IMR-90 (cell line): Measurements from ENCODE around the gene CPN1. TPM values are rescaled to one million over a fixed set of nuclear protein-coding genes. Genes with fewer than 3 reads are reported as not detected.

Source experiments
- ATAC-seq: fragments of 200-7000 bp; cut with Tn5 transposase; 2 replicates; pipeline ENCODE4 v1.9.1; 2020; ENCODE audit warnings: low read depth, mild to moderate bottlenecking, moderate library complexity
- BruUV-seq: library from RNA; stranded (reverse); fragments of 400-500 nt; replicated peaks from 2 replicates; lab custom pipeline; 2021; lab: Mats Ljungman, UMichigan
- CTCF ChIA-PET: fragments of 300-600 bp; formaldehyde crosslinking; extraction: SDS; loops from one replicate; lab custom pipeline; 2021; ENCODE audit warnings: antibody characterized with exemption; lab: Yijun Ruan, JAX
- POLR2A ChIA-PET: fragments of 300-600 bp; sonication (Branson Sonifier 250); formaldehyde crosslinking; loops from one replicate; lab custom pipeline; 2022; ENCODE audit warnings: antibody characterized with exemption; ENCODE audit not compliant: unreplicated experiment; lab: Charles Lee
- DNase-seq: peaks from one replicate; pipeline ENCODE4 v3.0.0; 2013
- H2AFZ ChIP-seq: replicated peaks from 2 replicates; pipeline ENCODE3; 2013; ENCODE audit warnings: low read length, mild to moderate bottlenecking; ENCODE audit not compliant: poor library complexity
- H2AK5ac ChIP-seq: 2 replicates; pipeline ENCODE4 v1.6.1; 2013; ENCODE audit warnings: low read depth, low read length, inconsistent platforms
- H2AK9ac ChIP-seq: replicated peaks from 2 replicates; pipeline ENCODE3; 2013; ENCODE audit warnings: mild to moderate bottlenecking, low read depth, low read length, moderate library complexity; ENCODE audit not compliant: poor library complexity
- H2BK120ac ChIP-seq: 2 replicates; pipeline ENCODE4 v1.6.1; 2013; ENCODE audit warnings: low read depth, low read length, inconsistent platforms
- H2BK15ac ChIP-seq: 3 replicates; pipeline ENCODE4 v1.6.1; 2013; ENCODE audit warnings: low read depth, low read length, inconsistent platforms
- H2BK20ac ChIP-seq: 2 replicates; pipeline ENCODE4 v1.6.1; 2013; ENCODE audit warnings: low read depth, mild to moderate bottlenecking, inconsistent platforms, low read length, moderate library complexity
- H2BK5ac ChIP-seq: 2 replicates; pipeline ENCODE4 v1.6.1; 2013; ENCODE audit warnings: mild to moderate bottlenecking, low read depth, low read length, inconsistent platforms; ENCODE audit not compliant: poor library complexity, severe bottlenecking
- H3K14ac ChIP-seq: replicated peaks from 2 replicates; pipeline ENCODE4 v1.6.1; 2013; ENCODE audit warnings: low read depth, low read length, inconsistent platforms
- H3K18ac ChIP-seq: 2 replicates; pipeline ENCODE4 v1.6.1; 2013; ENCODE audit warnings: low read depth, low read length, control low read depth
- H3K23ac ChIP-seq: 2 replicates; pipeline ENCODE4 v1.6.1; 2013; ENCODE audit warnings: low read depth, low read length, inconsistent platforms
- H3K27ac ChIP-seq: 2 replicates; pipeline ENCODE4 v1.5.1; 2013; ENCODE audit warnings: mild to moderate bottlenecking, control low read depth, low read length; ENCODE audit not compliant: insufficient read depth
- H3K27me3 ChIP-seq: 2 replicates; pipeline ENCODE4 v1.6.1; 2013; ENCODE audit warnings: low read length; ENCODE audit not compliant: control insufficient read depth, insufficient read depth
- H3K36me3 ChIP-seq: 2 replicates; pipeline ENCODE4 v1.6.1; 2013; ENCODE audit warnings: low read length, mixed read lengths; ENCODE audit not compliant: control insufficient read depth, insufficient read depth
- H3K4ac ChIP-seq: 2 replicates; pipeline ENCODE4 v1.6.1; 2013; ENCODE audit warnings: low read depth, low read length, inconsistent platforms
- H3K4me1 ChIP-seq: 2 replicates; pipeline ENCODE4 v1.6.1; 2013; ENCODE audit warnings: low read length, mixed read lengths; ENCODE audit not compliant: control insufficient read depth, insufficient read depth
- H3K4me2 ChIP-seq: 2 replicates; pipeline ENCODE4 v1.6.1; 2013; ENCODE audit warnings: low read depth, mild to moderate bottlenecking, control low read depth, low read length, moderate library complexity
- H3K4me3 ChIP-seq: 2 replicates; pipeline ENCODE4 v1.5.1; 2013; ENCODE audit warnings: low read depth, mild to moderate bottlenecking, control low read depth, low read length, moderate library complexity; ENCODE audit not compliant: insufficient read depth
- H3K56ac ChIP-seq: 2 replicates; pipeline ENCODE4 v1.6.1; 2013; ENCODE audit warnings: low read length, inconsistent platforms; ENCODE audit not compliant: insufficient read depth; ENCODE audit errors: extremely low read depth
- H3K79me1 ChIP-seq, 2 experiments: 2 replicates each; pipeline ENCODE4 v1.6.1; 2013; ENCODE audit warnings: low read length in 2 of 2, inconsistent platforms in 1 of 2, low read depth in 1 of 2
- H3K9ac ChIP-seq: 2 replicates; pipeline ENCODE4 v1.6.1; 2013; ENCODE audit warnings: low read depth, low read length, control low read depth
- H3K9me1 ChIP-seq: 2 replicates; pipeline ENCODE4 v1.6.1; 2013; ENCODE audit warnings: low read length, inconsistent platforms; ENCODE audit not compliant: insufficient read depth
- H3K9me3 ChIP-seq: 2 replicates; pipeline ENCODE4 v1.6.1; 2013; ENCODE audit warnings: low read length; ENCODE audit not compliant: control insufficient read depth, insufficient read depth
- H4K20me1 ChIP-seq: 2 replicates; pipeline ENCODE4 v1.6.1; 2013; ENCODE audit warnings: low read length, inconsistent platforms; ENCODE audit not compliant: insufficient read depth
- H4K5ac ChIP-seq: 2 replicates; pipeline ENCODE4 v1.6.1; 2013; ENCODE audit warnings: mild to moderate bottlenecking, low read depth, low read length, control low read depth
- H4K8ac ChIP-seq, 2 experiments: 2 replicates each; pipeline ENCODE4 v1.6.1; 2013; ENCODE audit warnings: low read depth in 2 of 2, low read length in 2 of 2, control low read depth in 1 of 2, inconsistent platforms in 1 of 2
- H4K91ac ChIP-seq: 2 replicates; pipeline ENCODE4 v1.6.1; 2013; ENCODE audit warnings: low read depth, low read length, inconsistent platforms; ENCODE audit not compliant: insufficient read depth
- BHLHE40 ChIP-seq: fragments of 150-350 bp; IDR thresholded peaks from 2 replicates; pipeline ENCODE4 v1.6.1; 2016; ENCODE audit warnings: mild to moderate bottlenecking, low read depth, low read length
- CEBPB ChIP-seq: IDR thresholded peaks from 2 replicates; pipeline ENCODE4 v1.6.1; 2012; ENCODE audit warnings: low read depth, low read length, improper control_type of control experiment
- CHD1 ChIP-seq: IDR thresholded peaks from 2 replicates; pipeline ENCODE4 v1.6.1; 2012; ENCODE audit warnings: low read depth, low read length, improper control_type of control experiment
- FOS ChIP-seq: fragments of 150-350 bp; IDR thresholded peaks from 2 replicates; pipeline ENCODE4 v1.6.1; 2016; ENCODE audit warnings: low read depth, low read length
- MAFK ChIP-seq: IDR thresholded peaks from 2 replicates; pipeline ENCODE4 v1.6.1; 2012; ENCODE audit warnings: low read depth, low read length, improper control_type of control experiment
- MAZ ChIP-seq: IDR thresholded peaks from 2 replicates; pipeline ENCODE4 v1.6.1; 2012; ENCODE audit warnings: low read depth, mild to moderate bottlenecking, low read length, improper control_type of control experiment, moderate library complexity, borderline replicate concordance
- MXI1 ChIP-seq: IDR thresholded peaks from 2 replicates; pipeline ENCODE4 v1.6.1; 2012; ENCODE audit warnings: low read depth, mild to moderate bottlenecking, low read length, moderate library complexity, borderline replicate concordance
- NFE2L2 ChIP-seq: fragments of 150-350 bp; IDR thresholded peaks from 2 replicates; pipeline ENCODE4 v1.6.1; 2016; ENCODE audit warnings: low read depth, mild to moderate bottlenecking, low read length
- POLR2A ChIP-seq: IDR thresholded peaks from 2 replicates; pipeline ENCODE4 v1.6.1; 2012; ENCODE audit warnings: mild to moderate bottlenecking, low read depth, low read length
- RAD21 ChIP-seq: IDR thresholded peaks from 2 replicates; pipeline ENCODE4 v1.6.1; 2012; ENCODE audit warnings: low read length, improper control_type of control experiment
- RCOR1 ChIP-seq: IDR thresholded peaks from 2 replicates; pipeline ENCODE4 v1.6.1; 2012; ENCODE audit warnings: mild to moderate bottlenecking, low read length, improper control_type of control experiment; ENCODE audit not compliant: insufficient replicate concordance
- RFX5 ChIP-seq: IDR thresholded peaks from 2 replicates; pipeline ENCODE4 v1.8.0; 2012; ENCODE audit warnings: low read depth, mild to moderate bottlenecking, low read length, moderate library complexity
- SMC3 ChIP-seq: fragments of 150-350 bp; IDR thresholded peaks from 2 replicates; pipeline ENCODE4 v1.6.1; 2016; ENCODE audit warnings: low read depth, mild to moderate bottlenecking, antibody characterized with exemption, low read length, moderate library complexity
- dilution Hi-C: fragments of 300-500 bp; cut with HindIII; formaldehyde crosslinking; loops from one replicate; pipeline ENCODE4 v1.14.3; 2018; ENCODE audit warnings: low sequenced_read_pairs; ENCODE audit not compliant: unreplicated experiment
- in situ Hi-C: fragments of 300-500 bp; cut with MboI; formaldehyde crosslinking; loops from 3 replicates; pipeline ENCODE4 v1.14.3; 2019; ENCODE audit warnings: low sequenced_read_pairs, inconsistent platforms, mixed read lengths
- intact Hi-C: fragments of 100-400 bp; cut with micrococcal nuclease; formaldehyde crosslinking; loops from 2 replicates; pipeline ENCODE4 v1.10.0; 2022
- polyA plus RNA-seq, 3 experiments: library from polyadenylated mRNA; depleted of rRNA; stranded (reverse); fragments of >200 nt; gene quantifications; 2 replicates each; pipeline ENCODE4 v1.2.3, GENCODE V29; 2012; ENCODE audit warnings: low replicate concordance in 1 of 3
- total RNA-seq: library from RNA; depleted of rRNA; stranded (reverse); fragments of >200 nt; gene quantifications from 2 replicates; pipeline ENCODE4 v1.2.3, GENCODE V29; 2012
- TF ChIP-seq, protein P1 (sequence below): fragments of 150-350 bp; IDR thresholded peaks from 2 replicates; pipeline ENCODE4 v1.6.1; 2017; ENCODE audit warnings: mild to moderate bottlenecking, antibody characterized with exemption, low read length, low read depth
- TF ChIP-seq, protein P2 (sequence below): conservative IDR thresholded peaks from 2 replicates; pipeline ENCODE4 v1.5.1; 2012; ENCODE audit warnings: mild to moderate bottlenecking, low read depth, low read length, improper control_type of control experiment
- TF ChIP-seq, protein P3 (sequence below): fragments of 150-350 bp; IDR thresholded peaks from 2 replicates; pipeline ENCODE4 v1.6.1; 2016; ENCODE audit warnings: low read depth, mild to moderate bottlenecking, low read length, moderate library complexity, borderline replicate concordance

The CPN1 gene
- total and polyA plus RNA-seq, 2 of the 4 experiments (the other 2 are of a cell fraction): not detected

DNA sequence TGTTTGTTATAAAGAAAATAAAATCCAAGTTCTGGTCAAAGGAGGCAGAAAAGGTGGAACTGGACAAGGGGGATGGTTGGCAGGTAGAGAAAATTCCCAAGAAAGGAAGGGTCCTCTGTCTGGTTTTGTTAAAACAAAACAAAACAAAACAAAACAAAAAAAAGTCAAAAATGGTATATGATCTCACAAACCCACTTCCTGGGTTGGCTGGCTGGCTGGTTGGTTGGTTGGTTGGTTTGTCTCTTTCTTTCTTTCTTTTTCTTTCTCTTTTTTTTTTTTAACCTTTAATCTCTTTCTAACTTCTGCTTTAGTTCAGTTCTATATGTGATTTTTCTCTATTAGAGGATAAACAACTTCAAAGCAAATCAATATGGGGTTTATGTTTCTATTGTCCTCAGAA, 41.1 kb upstream of the CPN1 start:
- H2BK20ac ChIP-seq: no peak overlapping the region
- no peaks in the 10 kb centered on the region for H3K79me1 ChIP-seq
- no peak overlapping the region for H3K27ac ChIP-seq
- ChIA-PET POLR2A (no interaction called here), CTCF (no interaction called here)
- no peaks in the 10 kb centered on the region for H3K4me1 ChIP-seq
- dilution Hi-C loops: no loop called here
- H3K23ac ChIP-seq: no peak overlapping the region
- no peak overlapping the region for H3K4me2 ChIP-seq
- no peak overlapping the region for H2AK5ac ChIP-seq
- DNase-seq: no peak
- H3K36me3 ChIP-seq: no peaks in the 10 kb centered on the region
- H3K9ac ChIP-seq: no peak overlapping the region
- no peaks in the 10 kb centered on the region for H3K9me3 ChIP-seq
- no peak overlapping the region for H3K4ac ChIP-seq
- no peak overlapping the region for H3K18ac ChIP-seq
- H4K91ac ChIP-seq: no peak overlapping the region
- H2BK15ac ChIP-seq: no peak overlapping the region
- no peak overlapping the region for H2BK120ac ChIP-seq
- no peak overlapping the region for H2AK9ac ChIP-seq
- H2BK5ac ChIP-seq: no peak overlapping the region
- ATAC-seq: no peak
- no peak overlapping the region for H4K5ac ChIP-seq
- H2AFZ ChIP-seq: no peak overlapping the region
- no peak overlapping the region for H3K4me3 ChIP-seq
- no peak overlapping the region for H4K8ac ChIP-seq
- in situ Hi-C loops: no loop called here
- TF ChIP-seq SMC3: no peak
- no peak for TF ChIP-seq MAFK
- no peak for TF ChIP-seq NFE2L2
- TF ChIP-seq POLR2A: no peak
- no peak for TF ChIP-seq MXI1
- TF ChIP-seq RFX5: no peak
- TF ChIP-seq, protein P1, sequence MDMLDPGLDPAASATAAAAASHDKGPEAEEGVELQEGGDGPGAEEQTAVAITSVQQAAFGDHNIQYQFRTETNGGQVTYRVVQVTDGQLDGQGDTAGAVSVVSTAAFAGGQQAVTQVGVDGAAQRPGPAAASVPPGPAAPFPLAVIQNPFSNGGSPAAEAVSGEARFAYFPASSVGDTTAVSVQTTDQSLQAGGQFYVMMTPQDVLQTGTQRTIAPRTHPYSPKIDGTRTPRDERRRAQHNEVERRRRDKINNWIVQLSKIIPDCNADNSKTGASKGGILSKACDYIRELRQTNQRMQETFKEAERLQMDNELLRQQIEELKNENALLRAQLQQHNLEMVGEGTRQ: no peak
- TF ChIP-seq RAD21: no peak
- TF ChIP-seq, protein P2, sequence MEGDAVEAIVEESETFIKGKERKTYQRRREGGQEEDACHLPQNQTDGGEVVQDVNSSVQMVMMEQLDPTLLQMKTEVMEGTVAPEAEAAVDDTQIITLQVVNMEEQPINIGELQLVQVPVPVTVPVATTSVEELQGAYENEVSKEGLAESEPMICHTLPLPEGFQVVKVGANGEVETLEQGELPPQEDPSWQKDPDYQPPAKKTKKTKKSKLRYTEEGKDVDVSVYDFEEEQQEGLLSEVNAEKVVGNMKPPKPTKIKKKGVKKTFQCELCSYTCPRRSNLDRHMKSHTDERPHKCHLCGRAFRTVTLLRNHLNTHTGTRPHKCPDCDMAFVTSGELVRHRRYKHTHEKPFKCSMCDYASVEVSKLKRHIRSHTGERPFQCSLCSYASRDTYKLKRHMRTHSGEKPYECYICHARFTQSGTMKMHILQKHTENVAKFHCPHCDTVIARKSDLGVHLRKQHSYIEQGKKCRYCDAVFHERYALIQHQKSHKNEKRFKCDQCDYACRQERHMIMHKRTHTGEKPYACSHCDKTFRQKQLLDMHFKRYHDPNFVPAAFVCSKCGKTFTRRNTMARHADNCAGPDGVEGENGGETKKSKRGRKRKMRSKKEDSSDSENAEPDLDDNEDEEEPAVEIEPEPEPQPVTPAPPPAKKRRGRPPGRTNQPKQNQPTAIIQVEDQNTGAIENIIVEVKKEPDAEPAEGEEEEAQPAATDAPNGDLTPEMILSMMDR: no peak
- no peak for TF ChIP-seq BHLHE40
- no peak for TF ChIP-seq CEBPB
- no peak for TF ChIP-seq RCOR1
- no peak for TF ChIP-seq FOS
- TF ChIP-seq CHD1: no peak
- no peak for TF ChIP-seq MAZ
- TF ChIP-seq, protein P3, sequence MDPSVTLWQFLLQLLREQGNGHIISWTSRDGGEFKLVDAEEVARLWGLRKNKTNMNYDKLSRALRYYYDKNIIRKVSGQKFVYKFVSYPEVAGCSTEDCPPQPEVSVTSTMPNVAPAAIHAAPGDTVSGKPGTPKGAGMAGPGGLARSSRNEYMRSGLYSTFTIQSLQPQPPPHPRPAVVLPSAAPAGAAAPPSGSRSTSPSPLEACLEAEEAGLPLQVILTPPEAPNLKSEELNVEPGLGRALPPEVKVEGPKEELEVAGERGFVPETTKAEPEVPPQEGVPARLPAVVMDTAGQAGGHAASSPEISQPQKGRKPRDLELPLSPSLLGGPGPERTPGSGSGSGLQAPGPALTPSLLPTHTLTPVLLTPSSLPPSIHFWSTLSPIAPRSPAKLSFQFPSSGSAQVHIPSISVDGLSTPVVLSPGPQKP: no peak
- H4K20me1 ChIP-seq: no peaks in the 10 kb centered on the region
- H3K27me3 ChIP-seq: peaks cover 16% of the 10 kb centered on the region
- intact Hi-C loops: no loop called here
- no TSS peak for BruUV-seq
- H3K14ac ChIP-seq: no peak overlapping the region
- no peak overlapping the region for H3K56ac ChIP-seq
- H3K9me1 ChIP-seq: no peaks in the 10 kb centered on the region
